NCI-H446 treated with DMSO at 0.1 percent for 48 hours (cell line): ENCODE data around the gene MYBPC1.

ENCODE experiments used
- DNase-seq: peaks from one replicate; lab custom pipeline; 2025; lab: John Stamatoyannopoulos, UW

Gene MYBPC1

GRCh38 chr12:101694986-101695385 is 100.2 kb downstream of the MYBPC1 start:
- DNase-seq, result no peak

DNA sequence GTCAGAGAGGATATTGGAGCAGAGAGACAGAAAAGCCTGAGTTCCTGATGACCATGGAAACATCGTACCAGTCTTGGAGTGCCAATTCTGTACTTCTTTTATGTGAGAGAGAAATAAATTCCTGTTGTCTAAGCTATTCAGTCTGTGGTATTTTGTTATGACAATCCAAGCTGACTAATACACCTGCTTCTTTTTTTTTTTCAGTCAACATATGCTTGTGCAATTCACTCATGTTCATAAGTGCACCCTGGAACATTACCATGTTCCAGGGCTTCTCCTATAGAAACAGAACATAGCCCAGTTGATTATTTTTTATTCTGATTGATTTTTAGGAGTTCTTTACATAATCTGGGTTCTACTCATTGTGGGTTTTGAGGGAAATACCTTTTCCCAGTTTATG is 100.9 kb downstream of the MYBPC1 start:
- DNase-seq, result no peak

GRCh38 chr12:101696251-101697196 is 101.8 kb downstream of the MYBPC1 start:
- DNase-seq, result peak; percentile 16

DNA sequence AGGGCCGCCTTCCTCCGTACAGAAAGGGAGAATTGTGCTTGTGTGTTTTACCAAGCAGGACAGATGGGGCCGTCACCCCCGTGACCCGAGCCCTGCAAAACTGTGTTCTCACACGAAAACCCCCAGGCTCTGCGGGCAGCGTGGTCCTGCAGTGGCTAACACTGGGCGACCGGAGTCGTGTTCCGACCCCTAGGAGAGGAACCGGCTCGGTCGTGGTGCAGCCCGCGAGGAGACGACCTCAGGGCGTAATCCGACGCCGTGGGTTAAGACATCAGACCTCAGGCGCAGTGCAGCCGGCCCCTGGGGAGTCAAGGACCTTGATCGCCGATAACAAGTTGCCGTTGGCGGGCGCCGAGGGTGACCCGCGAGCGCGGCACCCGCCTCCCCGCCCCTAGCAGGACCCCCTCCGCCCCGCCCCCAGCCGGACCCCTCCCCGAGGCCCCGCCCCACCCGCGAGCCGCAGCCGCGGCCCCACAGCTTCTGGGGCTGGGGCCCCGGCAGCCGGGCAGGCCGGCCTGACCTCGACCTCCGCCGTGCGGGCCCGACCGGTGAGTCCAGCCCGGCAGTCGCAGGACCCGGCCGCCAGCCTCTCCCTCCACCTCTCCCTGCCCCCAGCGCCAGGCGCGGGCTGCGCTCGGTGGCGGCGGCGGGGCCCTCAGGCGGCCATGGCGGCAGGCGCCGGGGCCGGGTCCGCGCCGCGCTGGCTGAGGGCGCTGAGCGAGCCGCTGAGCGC is 102.6 kb downstream of the MYBPC1 start, which contains the start of gene CHPT1:
CHPT1 (plus strand) TSS at position 444 of the 733 bp plus-strand sequence; CDS start at position 666, 222 bp downstream.
- DNase-seq, result no peak

- DNase-seq, result no peak
These were observed 103.4 kb downstream of the MYBPC1 start for GRCh38 chr12:101697930-101698799.

DNA sequence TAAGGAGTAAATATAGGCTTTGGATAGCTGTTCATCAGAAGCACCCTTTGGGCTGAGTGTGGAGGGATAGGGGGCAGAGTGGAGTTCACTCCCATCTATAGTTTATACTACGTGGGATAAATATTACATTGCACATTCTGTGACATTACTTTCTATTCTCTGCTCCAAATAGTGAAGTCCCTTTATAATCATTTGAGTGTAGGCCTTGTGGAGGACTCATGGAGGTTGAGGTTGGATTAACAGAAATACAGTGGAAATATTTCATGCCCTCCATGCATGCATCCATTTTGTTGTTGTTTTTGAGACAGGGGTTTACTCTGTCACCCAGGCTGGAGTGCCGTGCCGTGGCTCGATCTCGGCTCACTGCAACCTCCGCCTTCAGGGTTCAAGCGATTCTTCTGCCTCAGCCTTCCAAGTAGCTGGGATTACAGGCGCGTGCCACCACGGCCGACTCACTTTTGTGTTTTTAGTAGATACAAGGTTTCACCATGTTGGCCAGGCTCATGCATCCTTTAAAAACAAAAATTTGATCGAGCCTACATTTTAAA is 104.1 kb downstream of the MYBPC1 start:
- no peak for DNase-seq

- DNase-seq, result no peak
These were observed 105.6 kb downstream of the MYBPC1 start for GRCh38 chr12:101700299-101700820.

DNA sequence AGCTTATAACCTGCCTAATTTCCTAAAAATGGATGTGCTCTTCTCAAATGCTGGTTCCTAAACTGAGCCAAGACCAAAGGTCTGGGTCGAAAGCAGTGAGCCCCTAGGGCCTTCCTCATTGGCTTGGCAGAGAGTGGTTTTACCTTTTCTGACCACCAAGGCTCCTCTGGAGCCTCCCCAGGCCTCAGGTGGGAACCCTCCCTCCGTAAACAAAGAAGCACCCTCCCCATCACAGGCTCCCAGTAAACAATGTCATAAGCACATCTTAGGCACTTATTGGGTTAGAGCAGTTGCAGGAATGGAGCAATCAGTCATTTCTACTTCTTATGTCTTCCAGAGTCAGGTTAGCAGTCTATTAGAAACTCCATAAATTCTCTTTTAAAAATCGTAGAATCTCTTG is 108.7 kb downstream of the MYBPC1 start:
- DNase-seq, result no peak

DNA sequence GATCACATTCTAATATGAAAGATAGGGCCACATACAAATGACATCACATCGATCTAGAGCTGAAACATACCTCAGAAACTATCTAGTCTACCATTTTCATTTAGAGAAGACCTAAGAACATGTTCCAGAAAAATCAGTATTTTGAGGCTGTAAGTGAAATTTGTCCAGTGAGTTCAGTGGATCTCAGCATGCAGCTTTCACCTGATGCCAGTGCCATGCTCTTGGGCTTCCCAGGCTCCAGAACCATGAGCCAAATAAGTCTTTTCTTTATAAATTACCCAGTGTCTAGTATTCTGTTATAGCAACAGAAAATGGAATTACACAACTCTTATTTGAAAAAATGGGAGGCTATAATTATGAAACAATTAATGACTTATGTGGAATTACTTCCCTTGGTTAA is 111.6 kb downstream of the MYBPC1 start:
- no peak for DNase-seq

DNA sequence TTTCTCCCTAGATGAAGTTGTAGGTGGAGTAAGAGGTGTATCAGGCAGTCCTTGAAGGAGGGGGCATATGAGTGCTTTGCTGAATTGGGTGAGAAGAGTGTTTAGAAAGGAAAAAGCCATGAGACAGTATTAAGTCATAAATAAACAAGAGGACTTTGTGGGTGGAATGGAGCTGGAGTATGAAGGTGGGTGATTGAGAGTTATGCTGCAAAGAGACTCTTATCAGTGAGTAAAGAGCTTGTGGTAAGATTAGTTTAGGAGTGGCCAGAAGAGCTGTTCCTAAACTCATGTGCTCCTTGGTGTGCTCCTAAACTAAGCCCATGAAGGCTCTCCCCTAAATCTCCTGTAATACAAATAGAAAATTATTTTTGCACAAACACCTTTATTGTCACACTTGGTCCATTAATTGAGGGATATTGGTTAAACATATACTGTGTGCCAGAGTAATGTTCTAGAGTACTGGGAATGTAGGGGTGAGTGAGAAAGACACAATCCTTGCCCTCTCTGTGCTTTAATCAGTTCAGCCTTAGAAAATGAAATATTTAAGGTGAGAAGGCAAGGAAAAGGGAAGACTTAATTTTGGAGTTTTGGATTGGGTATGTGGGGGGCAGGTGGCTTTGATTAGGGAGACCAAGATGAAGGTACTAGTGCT is 112.5 kb downstream of the MYBPC1 start:
- DNase-seq, result no peak

DNA sequence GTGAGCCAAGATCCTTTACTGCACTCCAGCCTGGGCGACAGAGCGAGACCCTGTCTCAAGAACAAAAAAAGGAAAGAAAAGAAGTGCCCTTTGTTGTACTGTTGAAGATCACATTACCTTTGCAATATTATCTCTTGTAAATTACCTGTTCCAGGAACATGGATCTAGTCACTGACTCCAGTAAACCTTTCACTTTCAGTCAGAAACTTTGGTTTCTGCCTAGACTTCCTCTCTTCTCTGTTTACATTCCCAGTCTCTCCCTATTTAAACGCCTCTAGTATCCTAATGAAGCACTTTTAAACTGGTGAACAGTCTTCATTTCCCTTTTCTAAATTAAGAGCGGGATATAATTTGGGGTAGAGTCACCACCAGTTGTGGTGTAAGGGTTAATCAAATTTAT is 115.5 kb downstream of the MYBPC1 start:
- no peak for DNase-seq

- DNase-seq, result no peak
These were observed 118.4 kb downstream of the MYBPC1 start for GRCh38 chr12:101713059-101713682.

DNA sequence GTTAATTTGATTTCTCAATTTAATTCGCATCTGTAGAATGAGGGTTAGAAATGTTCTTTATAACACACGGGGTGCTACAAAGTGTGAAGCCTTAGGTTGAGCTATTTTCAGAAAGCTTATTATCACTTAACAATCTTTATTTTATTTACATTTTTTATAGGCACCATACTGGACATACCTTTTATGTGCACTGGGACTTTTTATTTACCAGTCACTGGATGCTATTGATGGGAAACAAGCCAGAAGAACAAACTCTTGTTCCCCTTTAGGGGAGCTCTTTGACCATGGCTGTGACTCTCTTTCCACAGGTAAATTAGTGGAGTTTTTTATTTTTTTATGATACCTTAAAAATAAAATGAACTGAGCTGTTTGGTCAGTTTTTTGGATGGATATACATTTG is 119.2 kb downstream of the MYBPC1 start:
- no peak for DNase-seq

GRCh38 chr12:101714877-101715444 is 120.2 kb downstream of the MYBPC1 start:
- DNase-seq, result no peak

- DNase-seq, result no peak
These were observed 124.8 kb downstream of the MYBPC1 start for GRCh38 chr12:101719566-101719965.

DNA sequence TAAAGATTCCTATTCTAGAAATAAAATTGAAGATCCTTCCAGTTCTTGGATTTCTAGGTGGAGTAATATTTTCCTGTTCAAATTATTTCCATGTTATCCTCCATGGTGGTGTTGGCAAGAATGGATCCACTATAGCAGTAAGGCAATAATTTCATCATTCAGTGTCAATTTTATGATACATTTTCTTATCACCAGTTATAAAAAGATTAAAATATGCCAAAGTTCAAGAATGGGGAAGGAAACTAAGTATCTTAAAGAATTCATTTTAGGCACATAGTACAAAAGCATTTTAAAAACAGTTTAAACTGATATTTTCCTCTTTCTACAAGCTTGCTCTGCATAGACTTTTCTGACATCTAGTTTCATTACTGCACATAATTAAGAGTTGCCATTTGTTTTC is 125.3 kb downstream of the MYBPC1 start:
- DNase-seq, result no peak

- DNase-seq, result no peak
These were observed 127.6 kb downstream of the MYBPC1 start for GRCh38 chr12:101722392-101722791.

DNA sequence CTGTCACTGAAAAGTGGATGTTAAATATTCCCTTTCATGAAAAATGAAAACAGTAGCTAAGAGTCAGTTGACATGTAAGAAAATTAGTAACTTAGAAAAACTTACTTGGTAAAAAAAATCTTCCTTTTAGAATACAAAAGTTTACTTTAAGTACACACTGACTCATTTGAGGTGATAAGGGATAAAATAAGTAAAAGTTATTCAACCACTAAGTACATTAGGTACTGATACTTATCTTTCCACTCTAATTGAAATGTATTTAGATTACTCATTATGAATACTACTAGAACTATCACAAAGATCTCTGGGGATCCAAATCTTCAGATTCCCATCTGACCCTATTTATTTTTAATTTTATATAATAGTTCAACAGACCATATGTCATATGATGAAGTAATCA is 132.3 kb downstream of the MYBPC1 start:
- DNase-seq, result no peak

DNA sequence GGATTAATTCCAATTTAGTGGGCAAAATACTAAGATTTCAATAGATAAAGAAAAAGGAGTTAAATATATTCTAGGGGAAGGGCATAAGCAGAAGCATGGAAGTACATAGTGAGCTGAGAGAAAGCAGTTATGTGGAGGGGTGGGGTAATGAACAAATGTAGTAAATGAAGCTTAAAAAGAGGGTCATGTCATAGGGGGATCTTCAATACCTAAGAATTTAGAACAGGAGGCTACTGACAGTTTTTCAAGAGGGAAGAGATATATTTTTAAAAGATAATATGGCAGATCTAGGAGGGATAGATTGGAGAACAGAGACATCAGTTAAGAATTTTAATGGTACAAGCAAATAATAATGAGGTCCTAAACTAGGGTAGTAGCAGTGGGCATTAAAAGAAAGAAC is 135.1 kb downstream of the MYBPC1 start:
- no peak for DNase-seq

GRCh38 chr12:101732318-101732717 is 137.5 kb downstream of the MYBPC1 start:
- DNase-seq, result no peak
